RCC 7860 (cell line): ENCODE data around the gene CACNA1B.
"Not testable (repeated sequence)": the region's sequence is repeated elsewhere in the genome, so short reads cannot be mapped to it uniquely, and the experiment has no call there.

Experiments used
- DNase-seq: peaks from one replicate; pipeline ENCODE4 v3.0.0-alpha.2; 2015; ENCODE audit warnings: low spot score
- FAIRE-seq: peaks from 2 replicates; lab custom pipeline; 2012; peaks lifted over from hg19 to GRCh38; lab: Jason Lieb, UNC

CACNA1B gene

GRCh38 chr9:138083873-138084272, 206.3 kb downstream of the CACNA1B start:
- DNase-seq = no peak

GRCh38 chr9:138085568-138085967, 208.0 kb downstream of the CACNA1B start:
- no peak for FAIRE-seq
- DNase-seq = no peak

More at GRCh38 chr9:138083873-138084272, 206.3 kb downstream of the CACNA1B start:
- FAIRE-seq = no peak

- DNase-seq, FAIRE-seq: not testable (repeated sequence)
Measured at GRCh38 chr9:138092057-138092456, 214.5 kb downstream of the CACNA1B start.

DNA sequence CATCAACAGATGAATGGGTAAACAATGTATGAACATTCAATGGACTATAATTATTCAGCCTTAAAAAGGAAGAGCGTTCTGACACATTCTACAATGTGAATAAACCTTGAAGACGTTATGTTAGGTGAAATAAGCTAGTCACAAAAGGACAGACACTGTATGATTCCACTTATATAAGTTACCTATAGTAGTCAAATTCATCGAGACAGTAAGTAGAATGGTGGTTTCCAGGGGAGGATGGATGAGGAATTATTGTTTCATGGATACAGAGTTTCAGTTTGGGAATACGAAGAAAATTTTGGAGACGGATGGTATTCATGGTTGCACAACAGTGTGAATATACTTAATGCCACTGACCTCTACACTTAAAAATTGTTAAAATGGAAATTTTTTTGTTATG, 216.4 kb downstream of the CACNA1B start:
- FAIRE-seq (no peak), DNase-seq (no peak)

- FAIRE-seq = no peak
- DNase-seq = no peak
Measured at GRCh38 chr9:138095813-138096518, 218.4 kb downstream of the CACNA1B start.

DNA sequence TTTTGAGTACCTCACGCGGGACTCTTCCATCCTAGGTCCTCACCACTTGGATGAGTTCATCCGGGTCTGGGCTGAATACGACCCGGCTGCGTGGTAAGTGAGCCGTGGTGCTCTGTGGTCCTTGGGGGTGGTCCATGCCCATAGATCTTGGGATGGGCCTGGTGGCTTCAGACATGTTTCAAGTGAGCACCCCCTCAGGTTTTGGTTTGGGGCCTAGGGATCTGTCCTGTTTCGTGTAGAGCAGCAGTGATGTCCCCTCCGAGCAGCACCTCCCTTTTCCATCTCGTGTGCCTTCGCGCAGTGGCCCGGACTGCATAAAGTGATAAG, 218.9 kb downstream of the CACNA1B start:
- FAIRE-seq (no peak), DNase-seq (no peak)

GRCh38 chr9:138097501-138097991, 220.0 kb downstream of the CACNA1B start:
- FAIRE-seq (no peak), DNase-seq (no peak)

DNA sequence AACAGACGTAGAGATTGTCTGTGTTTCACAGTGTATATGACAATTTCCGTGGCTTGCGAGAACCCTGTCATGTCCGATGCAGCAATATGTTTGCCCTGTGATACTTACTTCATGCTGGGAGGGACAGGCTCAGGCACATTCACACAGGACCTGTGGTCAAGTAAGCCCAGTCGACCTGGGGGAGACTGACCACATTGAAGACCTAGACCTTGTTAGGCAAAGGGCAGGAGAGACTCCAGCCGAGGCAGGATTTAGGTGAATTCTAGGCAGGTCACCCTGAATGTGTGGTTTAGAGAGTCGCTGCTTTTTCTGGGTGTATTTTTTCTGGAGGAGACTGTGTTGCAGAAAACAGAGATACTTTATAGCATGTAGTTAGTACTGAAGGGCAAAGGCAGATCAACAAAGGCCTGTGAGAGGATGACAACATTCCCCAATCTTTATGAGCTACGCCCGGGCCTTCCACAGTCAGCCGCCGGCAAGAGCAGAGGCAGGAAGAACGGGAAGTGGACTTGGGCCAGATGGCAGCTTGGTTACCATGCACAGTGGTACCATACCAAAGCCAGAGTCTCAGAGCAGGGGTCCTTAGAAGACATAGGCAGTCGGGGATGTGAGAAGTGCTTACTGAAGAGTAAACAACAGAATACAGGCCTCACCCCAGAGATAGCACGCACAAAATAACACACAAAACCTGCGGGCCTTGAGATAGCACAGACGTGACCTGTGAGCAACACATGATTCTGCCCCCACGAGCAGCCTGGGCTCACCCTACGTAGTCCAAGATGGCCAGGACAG, 220.7 kb downstream of the CACNA1B start:
- DNase-seq (no peak), FAIRE-seq (no peak)

GRCh38 chr9:138098908-138099791, 221.6 kb downstream of the CACNA1B start:
- no peak for DNase-seq
- FAIRE-seq = no peak

DNA sequence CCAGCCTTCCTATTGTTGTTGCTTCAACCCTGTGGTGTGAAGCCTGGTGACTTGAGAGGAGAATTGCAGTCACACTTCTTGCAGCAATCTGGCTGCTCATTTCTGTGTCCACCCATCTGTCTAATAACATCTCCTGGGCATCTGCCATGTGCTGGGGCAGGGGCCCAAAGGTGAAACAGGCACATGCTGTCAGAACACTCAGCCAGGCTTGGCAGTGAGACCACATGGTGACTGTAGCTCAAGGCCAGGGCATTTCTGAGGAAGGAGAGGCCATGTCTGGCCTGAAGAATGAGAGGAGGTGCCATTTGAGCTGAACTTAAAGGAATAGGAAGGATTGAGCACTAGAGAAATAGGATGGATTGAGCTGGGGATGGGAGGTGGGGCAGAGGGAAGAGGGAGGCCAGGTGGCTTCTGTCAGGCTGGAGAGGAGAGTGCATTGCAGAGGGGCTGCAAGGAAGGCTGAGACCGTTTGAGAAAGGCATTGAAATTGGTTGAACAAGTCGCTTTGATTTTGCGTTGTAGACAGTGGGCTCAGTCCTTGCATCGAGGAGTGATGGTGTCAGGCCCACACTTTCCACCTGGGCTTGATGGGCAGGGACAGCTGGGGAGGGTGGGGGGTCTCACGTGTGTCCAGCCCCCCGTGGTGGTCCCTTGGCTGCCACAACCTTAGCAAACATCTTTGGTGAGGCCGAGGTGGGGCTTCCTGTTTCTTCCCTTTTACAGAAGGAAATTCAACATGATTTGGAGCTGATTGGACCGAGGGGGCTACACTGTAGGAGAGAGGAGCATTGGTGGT, 222.4 kb downstream of the CACNA1B start:
- no peak for FAIRE-seq

GRCh38 chr9:138100711-138101350, 223.2 kb downstream of the CACNA1B start:
- DNase-seq (no peak), FAIRE-seq (no peak)

More for the DNA sequence above, 222.4 kb downstream of the CACNA1B start:
- DNase-seq = no peak

GRCh38 chr9:138101444-138102234, 224.1 kb downstream of the CACNA1B start:
- no peak for FAIRE-seq
- no peak for DNase-seq

DNA sequence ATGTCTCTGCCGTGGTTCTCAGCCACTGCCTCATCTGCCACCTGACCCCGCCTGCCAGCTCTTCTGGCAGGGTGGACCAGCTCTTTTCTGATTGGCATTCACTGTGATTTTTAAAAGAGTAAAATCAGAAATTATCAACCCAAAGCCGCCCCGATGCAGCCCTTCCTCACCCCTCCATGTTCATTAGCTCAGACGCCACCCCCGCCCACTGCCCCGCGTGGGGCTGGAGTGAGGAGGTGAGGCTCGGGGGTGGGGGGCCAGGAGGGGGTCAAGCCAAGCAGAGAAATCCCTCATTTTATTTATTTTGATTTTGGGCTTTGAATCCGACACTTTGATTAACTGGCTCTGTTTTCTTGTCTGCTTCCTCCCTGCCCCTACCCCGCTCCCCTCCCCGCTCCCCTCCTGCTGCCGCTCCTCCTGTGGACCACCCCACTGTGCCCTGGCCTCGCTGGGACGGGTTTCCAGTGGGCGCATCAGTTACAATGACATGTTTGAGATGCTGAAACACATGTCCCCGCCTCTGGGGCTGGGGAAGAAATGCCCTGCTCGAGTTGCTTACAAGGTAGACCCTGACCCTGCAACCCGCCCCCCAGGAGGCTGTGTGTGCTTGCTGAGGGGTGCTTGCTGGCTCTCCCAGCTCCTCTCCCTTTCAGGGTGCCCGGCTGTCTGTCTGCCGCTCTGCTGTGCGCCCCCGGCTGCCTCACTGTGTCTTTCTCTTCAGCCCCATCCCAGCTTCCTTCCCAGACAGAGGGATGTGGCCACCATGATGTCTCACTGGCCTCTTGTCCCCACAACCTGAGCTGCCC, 224.9 kb downstream of the CACNA1B start:
- no peak for FAIRE-seq
- no peak for DNase-seq

- no peak for FAIRE-seq
- no peak for DNase-seq
Measured at GRCh38 chr9:138103111-138103848, 225.7 kb downstream of the CACNA1B start.

DNA sequence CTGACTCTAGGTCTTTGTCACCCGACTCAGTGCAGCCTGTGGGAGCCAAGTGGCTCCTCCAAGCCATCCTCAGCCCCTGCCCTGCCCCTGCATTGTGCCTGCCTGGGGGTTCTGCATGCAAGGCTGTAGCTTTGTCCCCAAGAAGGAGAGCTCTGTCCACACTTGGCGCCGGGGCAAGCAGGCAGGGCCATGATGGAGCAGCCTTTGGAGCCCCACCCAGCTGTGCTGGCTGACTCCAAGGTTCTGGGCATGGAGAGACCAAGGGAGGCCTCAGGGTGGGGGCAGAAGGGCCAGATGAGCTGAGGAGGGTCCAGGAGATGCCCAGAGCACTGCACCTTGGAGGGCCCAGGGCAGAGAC, 226.2 kb downstream of the CACNA1B start:
- DNase-seq = no peak
- FAIRE-seq = no peak

DNA sequence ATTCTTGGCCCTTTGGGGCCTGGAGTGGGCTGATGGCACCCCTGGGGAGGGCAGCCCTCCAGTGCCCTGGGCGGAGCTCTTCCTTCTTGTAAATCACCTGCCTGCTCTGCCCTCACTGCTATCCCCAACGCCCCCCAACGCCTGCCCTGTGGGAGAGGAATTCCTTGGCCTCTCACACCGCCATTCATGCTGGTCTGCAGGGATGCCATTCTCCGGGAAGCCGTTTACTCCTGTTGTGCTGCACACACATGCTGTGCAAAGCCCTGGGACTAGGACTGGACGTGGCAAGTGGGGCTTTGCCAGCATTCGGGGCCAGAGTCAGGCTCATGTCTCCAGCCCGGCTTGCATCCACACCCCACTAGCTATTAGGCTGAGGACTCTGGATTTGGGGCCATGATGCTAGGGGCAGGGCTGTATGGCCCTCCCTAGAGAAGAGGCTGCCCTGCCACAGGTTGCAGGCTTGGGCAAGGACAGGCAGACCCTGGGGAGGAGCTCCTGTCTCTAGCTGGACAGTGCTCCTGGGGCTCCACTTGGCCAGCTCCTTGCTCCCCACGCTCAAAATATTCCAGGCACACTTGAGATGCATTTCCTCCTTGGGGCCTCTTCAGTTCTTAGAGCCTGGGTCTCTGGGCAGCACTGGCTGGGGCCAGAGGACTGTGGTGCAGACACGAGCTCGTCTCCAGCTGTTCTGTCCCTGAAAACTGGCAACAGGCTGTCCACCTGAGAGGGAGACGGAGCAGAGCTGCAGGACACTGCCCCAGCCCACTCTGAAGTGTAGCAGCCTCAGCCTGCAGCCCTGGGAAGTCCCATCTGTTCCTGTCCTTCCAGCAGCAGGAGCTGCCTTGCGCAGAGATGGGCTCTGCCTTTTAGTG, 226.9 kb downstream of the CACNA1B start:
- DNase-seq (no peak), FAIRE-seq (no peak)

GRCh38 chr9:138105123-138105415, 227.5 kb downstream of the CACNA1B start:
- FAIRE-seq = no peak
- DNase-seq = no peak
